GM18867 (cell line): Measurements from ENCODE around the gene TSNAXIP1.
"Not testable (repeated sequence)": the region's sequence is repeated elsewhere in the genome, so short reads cannot be mapped to it uniquely, and the experiment has no call there.

Experiments
- ATAC-seq: cut with Tn5 transposase; IDR thresholded peaks from one replicate; pipeline ENCODE4 v1.9.1; 2021; ENCODE audit warnings: mild to moderate bottlenecking, moderate library complexity; ENCODE audit not compliant: unreplicated experiment

The TSNAXIP1 gene

GRCh38 chr16:67857547-67858233, 51.0 kb downstream of the TSNAXIP1 start:
- no peak for ATAC-seq

GRCh38 chr16:67858500-67858899, 51.8 kb downstream of the TSNAXIP1 start:
- ATAC-seq = no peak

GRCh38 chr16:67860589-67861398, 54.1 kb downstream of the TSNAXIP1 start:
- no peak for ATAC-seq

GRCh38 chr16:67861877-67862276, 55.2 kb downstream of the TSNAXIP1 start:
- ATAC-seq = no peak

GRCh38 chr16:67862623-67863583, 56.2 kb downstream of the TSNAXIP1 start:
- no peak for ATAC-seq

GRCh38 chr16:67864044-67864443, 57.4 kb downstream of the TSNAXIP1 start:
- ATAC-seq = not testable (repeated sequence)

GRCh38 chr16:67864594-67864993, 57.9 kb downstream of the TSNAXIP1 start:
- no peak for ATAC-seq

GRCh38 chr16:67865318-67865717, 58.6 kb downstream of the TSNAXIP1 start:
- no peak for ATAC-seq

GRCh38 chr16:67868290-67868689, 61.6 kb downstream of the TSNAXIP1 start:
- no peak for ATAC-seq

GRCh38 chr16:67869653-67870052, 63.0 kb downstream of the TSNAXIP1 start:
- ATAC-seq = no peak

GRCh38 chr16:67871256-67871655, 64.6 kb downstream of the TSNAXIP1 start:
- no peak for ATAC-seq

- no peak for ATAC-seq
Measured at GRCh38 chr16:67872131-67872630, 65.5 kb downstream of the TSNAXIP1 start.

GRCh38 chr16:67872631-67873434, 66.1 kb downstream of the TSNAXIP1 start, which contains the start of gene EDC4:
Gene EDC4, plus strand, starts transcription at chr16:67873052. Its CDS starts 210 bp downstream, at chr16:67873262.
- peak; percentile 77 for ATAC-seq

GRCh38 chr16:67873435-67874370, 67.0 kb downstream of the TSNAXIP1 start:
- ATAC-seq = no peak

- no peak for ATAC-seq
Measured at GRCh38 chr16:67874372-67874771, 67.7 kb downstream of the TSNAXIP1 start.

- ATAC-seq = no peak
Measured at GRCh38 chr16:67877064-67877463, 70.4 kb downstream of the TSNAXIP1 start.
